Loucy (cell line): ENCODE measurements around the gene YIPF2.

Source experiments
- H2AFZ ChIP-seq: fragments of 200-600 bp; sonication (generic); 2 replicates; pipeline ENCODE4 v1.6.0; 2016; ENCODE audit warnings: antibody characterized with exemption, mild to moderate bottlenecking, low read length, moderate library complexity
- H3F3A ChIP-seq: fragments of 200-600 bp; 2 replicates; pipeline ENCODE4 v1.6.0; 2016; ENCODE audit warnings: antibody characterized with exemption, low read depth, mild to moderate bottlenecking
- H3K27me3 ChIP-seq: fragments of 200-600 bp; sonication (generic); 2 replicates; pipeline ENCODE4 v1.6.1; 2014; ENCODE audit warnings: low read length, mild to moderate bottlenecking; ENCODE audit not compliant: insufficient read depth, poor library complexity, severe bottlenecking
- H3K36me3 ChIP-seq: fragments of 200-600 bp; sonication (generic); 2 replicates; pipeline ENCODE4 v1.6.1; 2016; ENCODE audit warnings: low read length; ENCODE audit not compliant: insufficient read depth
- H3K4me1 ChIP-seq: fragments of 200-600 bp; sonication (generic); 2 replicates; pipeline ENCODE4 v1.5.1; 2014; ENCODE audit warnings: low read length, mild to moderate bottlenecking; ENCODE audit not compliant: insufficient read depth, poor library complexity, severe bottlenecking
- H3K4me2 ChIP-seq: fragments of 200-600 bp; sonication (generic); 2 replicates; pipeline ENCODE4 v1.6.0; 2014; ENCODE audit warnings: antibody characterized with exemption, low read length, low read depth, mild to moderate bottlenecking; ENCODE audit not compliant: poor library complexity, severe bottlenecking
- H3K4me3 ChIP-seq: fragments of 200-600 bp; sonication (generic); 2 replicates; pipeline ENCODE4 v1.5.1; 2014; ENCODE audit warnings: low read length, mild to moderate bottlenecking, mixed read lengths; ENCODE audit not compliant: poor library complexity, severe bottlenecking
- H3K79me2 ChIP-seq: fragments of 200-600 bp; sonication (generic); 2 replicates; pipeline ENCODE4 v1.6.1; 2014; ENCODE audit warnings: low read length; ENCODE audit not compliant: insufficient read depth
- H3K9ac ChIP-seq: fragments of 200-600 bp; sonication (generic); 2 replicates; pipeline ENCODE4 v1.6.0; 2014; ENCODE audit warnings: mild to moderate bottlenecking, low read depth, low read length, moderate library complexity; ENCODE audit not compliant: poor library complexity, severe bottlenecking
- H3K9me2 ChIP-seq: fragments of 200-600 bp; sonication (generic); replicated peaks from 2 replicates; pipeline ENCODE4 v1.6.1; 2016; ENCODE audit warnings: low read depth, low read length, mixed read lengths
- H3K9me3 ChIP-seq: fragments of 200-600 bp; sonication (generic); 2 replicates; pipeline ENCODE4 v1.6.1; 2014; ENCODE audit warnings: mild to moderate bottlenecking, antibody characterized with exemption, low read length, low read depth; ENCODE audit not compliant: insufficient read depth
- H4K20me1 ChIP-seq: fragments of 200-600 bp; sonication (generic); 2 replicates; pipeline ENCODE4 v1.6.0; 2014; ENCODE audit warnings: antibody characterized with exemption, low read length, mild to moderate bottlenecking; ENCODE audit not compliant: insufficient read depth, poor library complexity, severe bottlenecking
- EZH2phosphoT487 ChIP-seq: fragments of 200-600 bp; IDR thresholded peaks from 2 replicates; pipeline ENCODE4 v1.6.1; 2018; ENCODE audit warnings: antibody characterized with exemption, mild to moderate bottlenecking, moderate library complexity, borderline replicate concordance
- TF ChIP-seq, protein P1 (sequence below): fragments of 200-600 bp; sonication (generic); conservative IDR thresholded peaks from 2 replicates; pipeline ENCODE4 v1.5.1; 2014; ENCODE audit warnings: mild to moderate bottlenecking, antibody characterized with exemption, low read length

YIPF2 gene

DNA sequence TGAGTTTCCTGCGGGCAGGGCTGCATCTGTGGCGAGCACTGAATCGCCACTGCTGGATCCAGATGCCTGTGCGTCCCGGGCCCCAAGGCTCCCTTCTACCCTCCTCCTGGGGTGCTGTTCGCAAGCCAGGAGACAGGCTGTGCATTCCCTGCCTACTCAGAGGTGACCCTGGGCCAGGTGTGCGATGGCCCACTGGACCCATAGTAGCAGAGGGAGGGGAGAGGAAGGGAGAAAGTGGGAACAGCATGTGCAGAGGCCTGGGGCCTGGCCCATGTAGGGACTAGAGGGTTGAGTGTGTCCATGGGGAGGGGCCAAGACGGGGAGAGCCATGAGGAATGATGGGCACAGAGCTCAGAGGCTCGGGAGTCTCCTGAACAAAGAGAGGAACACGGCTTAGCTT, 29.8 kb downstream of the YIPF2 start:
- H3K9me3 ChIP-seq, result no peaks in the 10 kb centered on the region
- no peaks in the 10 kb centered on the region for H3K4me1 ChIP-seq
- H3K79me2 ChIP-seq, result peaks cover 19% of the 10 kb centered on the region; the same call in 1 of the 2 replicates
- no peaks in the 10 kb centered on the region for H3F3A ChIP-seq
- H3K36me3 ChIP-seq, result no peaks in the 10 kb centered on the region
- no peak overlapping the region for H3K4me3 ChIP-seq
- H4K20me1 ChIP-seq, result peaks cover 9% of the 10 kb centered on the region
- TF ChIP-seq, protein P1, sequence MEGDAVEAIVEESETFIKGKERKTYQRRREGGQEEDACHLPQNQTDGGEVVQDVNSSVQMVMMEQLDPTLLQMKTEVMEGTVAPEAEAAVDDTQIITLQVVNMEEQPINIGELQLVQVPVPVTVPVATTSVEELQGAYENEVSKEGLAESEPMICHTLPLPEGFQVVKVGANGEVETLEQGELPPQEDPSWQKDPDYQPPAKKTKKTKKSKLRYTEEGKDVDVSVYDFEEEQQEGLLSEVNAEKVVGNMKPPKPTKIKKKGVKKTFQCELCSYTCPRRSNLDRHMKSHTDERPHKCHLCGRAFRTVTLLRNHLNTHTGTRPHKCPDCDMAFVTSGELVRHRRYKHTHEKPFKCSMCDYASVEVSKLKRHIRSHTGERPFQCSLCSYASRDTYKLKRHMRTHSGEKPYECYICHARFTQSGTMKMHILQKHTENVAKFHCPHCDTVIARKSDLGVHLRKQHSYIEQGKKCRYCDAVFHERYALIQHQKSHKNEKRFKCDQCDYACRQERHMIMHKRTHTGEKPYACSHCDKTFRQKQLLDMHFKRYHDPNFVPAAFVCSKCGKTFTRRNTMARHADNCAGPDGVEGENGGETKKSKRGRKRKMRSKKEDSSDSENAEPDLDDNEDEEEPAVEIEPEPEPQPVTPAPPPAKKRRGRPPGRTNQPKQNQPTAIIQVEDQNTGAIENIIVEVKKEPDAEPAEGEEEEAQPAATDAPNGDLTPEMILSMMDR, result no peak
- TF ChIP-seq EZH2phosphoT487, result no peak
- no peak overlapping the region for H3K9ac ChIP-seq
- no peak overlapping the region for H2AFZ ChIP-seq
- no peaks in the 10 kb centered on the region for H3K9me2 ChIP-seq
- H3K27me3 ChIP-seq, result no peaks in the 10 kb centered on the region
- no peak overlapping the region for H3K4me2 ChIP-seq

DNA sequence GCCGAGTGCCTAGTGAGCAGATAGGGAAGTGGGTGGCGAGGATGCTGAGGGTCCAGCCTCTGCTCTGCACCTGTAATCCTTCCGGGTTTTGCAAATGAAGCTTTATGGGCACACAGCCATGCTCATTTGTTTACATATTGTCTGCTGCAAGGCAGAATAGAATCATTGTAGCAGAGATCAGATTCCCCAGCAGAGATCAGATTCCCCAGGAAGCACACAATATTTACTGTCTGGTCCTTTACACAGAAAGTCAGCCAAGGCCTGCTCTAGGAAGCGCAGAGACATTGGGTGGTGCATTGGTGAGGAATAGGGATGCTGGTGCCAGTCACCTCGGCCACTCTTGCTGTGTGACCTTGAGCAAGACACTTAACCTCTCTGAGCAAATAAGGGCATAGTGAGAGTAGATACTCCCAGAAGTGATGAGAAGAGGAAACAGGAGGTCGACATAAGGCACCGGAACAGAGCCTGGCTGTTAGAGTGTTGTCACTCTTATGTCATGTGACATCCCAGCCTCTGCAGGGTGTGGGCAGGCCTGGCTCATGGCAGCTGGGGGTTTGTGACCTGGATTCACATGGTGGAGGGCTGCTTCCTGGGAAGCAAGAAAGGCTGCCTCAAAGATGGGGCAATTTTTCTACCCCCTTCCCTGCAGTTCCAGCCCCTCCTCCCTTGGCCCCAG, 31.4 kb downstream of the YIPF2 start:
- no peak overlapping the region for H3K9ac ChIP-seq
- H3K27me3 ChIP-seq, result no peaks in the 10 kb centered on the region
- no peaks in the 10 kb centered on the region for H3K4me1 ChIP-seq
- H3K36me3 ChIP-seq, result no peaks in the 10 kb centered on the region
- H3K4me3 ChIP-seq, result no peak overlapping the region
- H3K9me3 ChIP-seq, result no peaks in the 10 kb centered on the region
- H3F3A ChIP-seq, result no peaks in the 10 kb centered on the region
- H3K79me2 ChIP-seq, result peaks cover 22% of the 10 kb centered on the region; the same call in 1 of the 2 replicates
- H4K20me1 ChIP-seq, result peaks cover 9% of the 10 kb centered on the region
- no peak overlapping the region for H3K4me2 ChIP-seq
- no peak overlapping the region for H2AFZ ChIP-seq
- no peaks in the 10 kb centered on the region for H3K9me2 ChIP-seq
- TF ChIP-seq, protein P1, result no peak
- no peak for TF ChIP-seq EZH2phosphoT487

DNA sequence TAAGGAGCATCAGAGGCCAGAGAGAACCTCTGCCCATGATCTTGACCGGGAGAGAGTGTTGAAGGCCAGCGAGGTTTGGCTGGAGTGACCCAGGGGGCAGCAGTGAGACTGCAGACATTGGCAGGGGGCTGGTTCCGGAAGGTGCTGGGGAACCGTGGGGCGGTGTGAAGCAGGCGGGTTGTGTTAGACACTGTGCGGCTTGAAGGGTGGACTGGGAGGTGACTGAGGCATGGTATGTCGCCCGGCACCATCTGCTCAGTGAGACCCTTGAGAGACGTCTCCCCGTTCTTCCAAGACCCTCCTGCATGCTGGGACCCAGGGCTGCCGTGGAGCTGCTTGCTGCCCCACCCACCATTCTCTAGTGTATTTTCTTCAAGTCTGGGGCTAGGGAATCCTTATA, 32.5 kb downstream of the YIPF2 start:
- H3K4me3 ChIP-seq, result no peak overlapping the region
- TF ChIP-seq EZH2phosphoT487, result no peak
- TF ChIP-seq, protein P1, result no peak
- peaks cover 9% of the 10 kb centered on the region for H4K20me1 ChIP-seq
- no peaks in the 10 kb centered on the region for H3K36me3 ChIP-seq
- H3K27me3 ChIP-seq, result no peaks in the 10 kb centered on the region
- no peak overlapping the region for H3K4me2 ChIP-seq
- no peaks in the 10 kb centered on the region for H3K9me3 ChIP-seq
- H3K9ac ChIP-seq, result no peak overlapping the region
- H3K9me2 ChIP-seq, result no peaks in the 10 kb centered on the region
- no peak overlapping the region for H2AFZ ChIP-seq
- H3F3A ChIP-seq, result no peaks in the 10 kb centered on the region
- H3K4me1 ChIP-seq, result no peaks in the 10 kb centered on the region
- H3K79me2 ChIP-seq, result peaks cover 31% of the 10 kb centered on the region; the same call in 1 of the 2 replicates
